IgD-negative memory B cell (primary cell): ENCODE measurements around the gene LHX3. TPM values are rescaled to one million over a fixed set of nuclear protein-coding genes. Genes with fewer than 3 reads are reported as not detected.
A peak's percentile ranks its signal among the peaks of the same experiment; 100 is the strongest.

Experiments
- H3K27ac Mint-ChIP-seq, 3 donors: one replicate each; pipeline ENCODE4 v1.8.0; 2020 to 2022; ENCODE audit warnings: mild to moderate bottlenecking in 3 of 3, mixed read lengths in 3 of 3, moderate library complexity in 1 of 3
- H3K27me3 Mint-ChIP-seq: one replicate; pipeline ENCODE4 v1.8.0; 2021; ENCODE audit warnings: mixed read lengths
- H3K36me3 Mint-ChIP-seq: one replicate; pipeline ENCODE4 v1.8.0; 2020; ENCODE audit warnings: mild to moderate bottlenecking, mixed read lengths
- H3K4me1 Mint-ChIP-seq, 3 donors: one replicate each; pipeline ENCODE4 v1.8.0; 2020 to 2022; ENCODE audit warnings: mixed read lengths in 3 of 3, mild to moderate bottlenecking in 1 of 3
- H3K4me3 Mint-ChIP-seq, 4 donors: one replicate each; pipeline ENCODE4 v1.8.0; 2020 to 2022; ENCODE audit warnings: mild to moderate bottlenecking in 4 of 4, mixed read lengths in 4 of 4, moderate library complexity in 3 of 4
- H3K9me3 Mint-ChIP-seq, 3 donors: one replicate each; pipeline ENCODE4 v1.8.0; 2020 to 2021; ENCODE audit warnings: mixed read lengths in 3 of 3, mild to moderate bottlenecking in 1 of 3
- polyA plus RNA-seq: library from polyadenylated mRNA; unstranded; fragments of 300-500 nt; fragmentation: Illumina TruSeq; gene quantifications from one replicate; pipeline ENCODE4 v1.2.3, GENCODE V29; 2021

The LHX3 gene
- polyA plus RNA-seq, 1 donor from 2014 or later: not detected

DNA sequence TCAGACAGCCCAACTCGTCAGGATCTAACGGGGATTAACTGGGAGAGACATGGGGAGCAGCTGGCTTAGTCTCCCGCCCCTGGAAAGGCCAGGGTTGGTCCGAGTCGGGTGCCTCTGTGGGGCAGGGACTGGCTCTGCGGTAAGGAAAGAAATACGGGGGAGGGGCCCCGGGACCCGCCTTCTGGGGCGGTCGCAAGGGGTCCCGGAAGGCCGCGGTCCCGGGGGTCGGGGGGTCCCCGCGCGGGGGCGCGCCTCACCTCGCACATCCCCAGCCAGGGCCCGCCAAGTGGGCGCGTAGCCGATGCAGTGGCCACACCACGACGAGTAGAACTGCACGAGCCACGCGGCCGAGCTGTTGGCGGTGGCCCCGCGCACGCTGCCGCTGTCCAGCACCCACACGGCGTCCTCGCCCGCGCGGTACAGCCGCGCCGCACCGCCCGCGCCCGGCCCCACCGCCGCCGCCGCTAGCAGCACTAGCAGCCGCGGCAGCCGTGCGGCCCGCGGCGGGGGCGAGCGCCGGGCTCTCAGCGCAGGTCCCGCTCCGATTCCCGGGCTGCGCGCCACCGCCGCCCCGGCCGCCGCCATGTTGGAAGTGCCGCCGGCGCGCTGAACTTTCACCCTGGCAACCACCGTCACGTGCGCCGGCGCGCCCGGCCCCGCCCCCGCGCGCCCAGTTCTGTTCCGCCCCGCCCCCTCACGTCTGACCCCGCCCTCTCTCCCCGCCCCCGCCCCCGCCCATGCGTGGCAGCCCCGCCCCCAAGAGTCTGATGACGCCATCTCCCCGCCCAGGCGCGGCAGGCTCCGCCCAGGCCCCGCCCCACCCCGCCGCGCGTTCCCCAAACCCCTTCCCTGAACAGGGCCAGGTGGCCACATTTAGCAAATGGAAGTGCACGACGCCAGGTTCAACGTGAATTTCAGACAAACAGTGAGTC lies 40.6 kb upstream of the LHX3 start, which contains the start of gene QSOX2:
Gene QSOX2, minus strand, starts transcription at position 594 of the 932 bp plus-strand sequence. Its CDS starts 9 bp downstream, at position 585.
- Mint-ChIP-seq H3K36me3 (no peaks in the 10 kb centered on the region), H3K4me1 (peaks cover 39 to 43% (median 42%) of the 10 kb centered on the region in 3 donors), H3K27ac (peak within 1 kb of the TSS; percentile 80 to 97 (median 93)), H3K27me3 (no peaks in the 10 kb centered on the region), H3K4me3 (peak within 1 kb of the TSS; percentile 95 to 99 (median 96)), H3K9me3 (no peaks in the 10 kb centered on the region)

DNA sequence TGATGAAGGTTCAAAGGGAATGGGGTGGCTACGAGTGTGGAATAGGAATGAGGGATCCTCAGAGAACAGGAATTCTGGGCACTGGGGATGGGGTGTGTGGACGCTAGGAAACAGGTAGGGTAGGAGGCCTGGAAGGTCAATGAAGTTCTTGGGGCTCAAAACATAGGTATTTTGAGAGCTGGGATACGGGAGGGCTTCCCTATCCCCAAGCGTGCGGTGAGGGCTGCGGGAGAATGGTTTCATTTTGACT lies 40.0 kb upstream of the LHX3 start:
- H3K36me3 Mint-ChIP-seq: no peaks in the 10 kb centered on the region
- H3K27me3 Mint-ChIP-seq: no peaks in the 10 kb centered on the region
- H3K4me1 Mint-ChIP-seq: peaks cover 45 to 47% (median 47%) of the 10 kb centered on the region in 3 donors
- H3K27ac Mint-ChIP-seq: peak overlapping the region; percentile 80 to 97 (median 93)
- H3K4me3 Mint-ChIP-seq: peak overlapping the region; percentile 95 to 99 (median 96)
- no peaks in the 10 kb centered on the region for H3K9me3 Mint-ChIP-seq

DNA sequence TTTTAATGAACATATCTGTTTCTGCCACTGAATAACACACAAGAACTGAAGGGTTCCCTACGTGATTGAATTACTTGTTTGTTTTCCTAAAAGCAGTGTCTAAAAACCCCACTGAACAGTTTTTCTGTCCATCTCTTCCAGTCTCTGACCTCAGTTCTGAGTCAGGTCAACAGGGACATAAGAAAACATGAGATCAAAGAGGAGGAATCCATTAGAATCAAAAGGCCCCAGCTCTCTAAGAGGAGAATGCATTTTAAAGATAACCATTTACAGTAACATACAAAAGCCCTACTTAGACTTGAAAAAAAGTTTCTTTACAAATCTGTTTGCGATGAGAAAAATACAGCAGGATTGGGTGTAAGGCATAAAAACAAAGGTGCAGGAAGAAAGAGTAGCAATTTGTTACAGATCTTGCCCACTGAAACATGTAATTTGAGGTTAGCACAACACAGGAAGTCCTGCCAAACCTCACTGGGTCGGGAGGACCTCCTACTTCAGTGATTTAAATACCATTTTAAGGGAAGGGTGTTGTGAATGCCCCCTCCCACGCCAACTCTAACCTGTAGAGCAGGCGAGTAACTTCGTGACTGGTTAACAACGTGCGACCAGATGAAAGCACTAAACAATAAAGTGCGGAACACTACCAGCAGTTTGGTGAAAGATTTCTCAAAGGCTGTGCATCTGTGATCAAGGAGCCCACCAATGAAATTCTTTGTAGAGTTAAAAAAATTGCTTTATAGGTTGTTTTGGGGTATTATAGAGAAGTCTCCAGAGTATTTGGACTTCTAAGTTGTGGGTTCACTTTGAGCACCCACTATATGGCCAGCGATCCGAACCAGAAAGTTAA lies 39.4 kb upstream of the LHX3 start:
- Mint-ChIP-seq H3K4me3 (peak overlapping the region; percentile 95 to 99 (median 96)), H3K9me3 (no peaks in the 10 kb centered on the region), H3K27me3 (no peaks in the 10 kb centered on the region), H3K36me3 (peaks cover 2% of the 10 kb centered on the region), H3K27ac (peak overlapping the region; percentile 80 to 97 (median 93)), H3K4me1 (peaks cover 50 to 52% (median 52%) of the 10 kb centered on the region in 3 donors)

DNA sequence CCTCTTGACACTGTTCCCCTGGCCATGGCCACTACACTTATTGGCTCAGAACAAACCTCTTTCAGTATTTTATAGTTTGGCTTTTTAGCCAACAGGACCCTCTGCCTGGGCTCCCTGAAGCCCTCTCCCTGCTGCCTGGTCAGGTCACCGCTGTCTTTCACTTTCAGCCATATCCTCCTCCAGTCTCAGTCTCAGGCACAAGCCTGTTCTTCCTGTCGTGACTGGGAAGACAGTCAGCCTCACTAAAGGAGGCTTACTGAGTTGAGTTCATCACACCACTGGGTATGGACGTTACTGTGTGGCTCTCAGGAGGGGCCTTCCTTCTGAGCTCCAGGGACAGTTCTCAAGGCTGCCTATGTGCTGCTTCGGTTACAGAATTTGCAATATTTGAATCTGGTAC lies 38.7 kb upstream of the LHX3 start:
- Mint-ChIP-seq H3K27ac (peak overlapping the region; percentile 80 to 97 (median 93)), H3K9me3 (no peaks in the 10 kb centered on the region), H3K36me3 (peaks cover 2% of the 10 kb centered on the region), H3K27me3 (no peaks in the 10 kb centered on the region), H3K4me3 (peak overlapping the region; percentile 95 to 99 (median 96)), H3K4me1 (peaks cover 57 to 59% (median 57%) of the 10 kb centered on the region in 3 donors)

DNA sequence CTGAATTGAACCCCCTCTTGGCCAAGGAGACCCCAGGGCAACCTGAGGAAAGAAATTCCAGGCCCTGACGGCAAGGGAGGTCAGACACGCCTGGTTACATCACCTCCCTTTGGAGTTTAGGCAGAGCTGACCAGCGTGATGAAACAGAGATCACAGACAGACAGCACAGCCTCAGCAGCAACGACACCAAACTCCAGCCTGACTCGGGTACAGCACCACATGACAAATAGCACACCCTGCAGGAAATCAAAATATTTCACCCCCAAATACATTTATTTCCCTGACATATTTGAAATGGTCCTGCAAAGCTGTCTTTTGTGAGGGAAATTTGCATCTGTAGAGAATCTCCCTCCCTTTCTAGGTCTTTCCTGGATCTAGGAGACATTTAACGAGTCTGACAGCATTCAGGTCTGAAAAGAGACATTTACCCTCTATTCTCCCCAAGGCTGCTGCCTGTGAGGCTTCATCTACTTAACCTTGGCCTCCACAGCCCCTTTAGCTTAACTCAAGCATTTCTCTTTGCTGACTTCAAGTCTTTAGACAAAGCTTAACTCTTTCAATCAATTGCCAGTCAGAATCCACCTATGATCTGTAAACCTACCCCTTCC lies 38.1 kb upstream of the LHX3 start:
- peak overlapping the region in 2 of 3 donors; percentile 93 to 97 for H3K27ac Mint-ChIP-seq
- H3K4me1 Mint-ChIP-seq: peaks cover 63 to 65% (median 64%) of the 10 kb centered on the region in 3 donors

DNA sequence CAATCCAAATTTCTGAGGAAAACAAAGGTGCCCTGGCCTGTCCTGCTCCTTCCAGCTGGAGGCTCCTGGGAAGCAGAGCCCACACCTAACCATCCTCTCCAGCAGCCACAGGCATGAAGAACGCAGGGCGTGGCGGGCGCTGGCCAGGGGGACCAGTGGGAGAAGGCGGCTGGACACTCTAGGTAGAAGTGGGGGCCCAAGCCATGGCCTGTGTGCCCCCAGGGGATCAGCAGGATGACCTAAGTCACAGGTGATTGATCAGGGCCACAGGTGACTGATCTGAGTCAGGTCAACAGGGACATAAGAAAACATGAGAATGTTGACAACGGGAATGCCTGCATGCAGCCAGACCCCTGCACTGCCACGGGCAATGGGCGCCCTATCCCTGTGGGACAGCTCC lies 37.3 kb upstream of the LHX3 start:
- H3K36me3 Mint-ChIP-seq: peaks cover 2% of the 10 kb centered on the region
- H3K4me1 Mint-ChIP-seq: peaks cover 68 to 70% (median 68%) of the 10 kb centered on the region in 3 donors
- peak overlapping the region; percentile 25 to 97 (median 79) for H3K4me3 Mint-ChIP-seq
- peak overlapping the region in 1 of 3 donors; percentile 31 for H3K27ac Mint-ChIP-seq
- H3K27me3 Mint-ChIP-seq: peaks cover 3% of the 10 kb centered on the region
- no peaks in the 10 kb centered on the region for H3K9me3 Mint-ChIP-seq

More for the DNA sequence above, 38.1 kb upstream of the LHX3 start:
- Mint-ChIP-seq H3K36me3 (peaks cover 2% of the 10 kb centered on the region), H3K9me3 (no peaks in the 10 kb centered on the region), H3K4me3 (peak overlapping the region; percentile 95 to 99 (median 96)), H3K27me3 (peaks cover 3% of the 10 kb centered on the region)

DNA sequence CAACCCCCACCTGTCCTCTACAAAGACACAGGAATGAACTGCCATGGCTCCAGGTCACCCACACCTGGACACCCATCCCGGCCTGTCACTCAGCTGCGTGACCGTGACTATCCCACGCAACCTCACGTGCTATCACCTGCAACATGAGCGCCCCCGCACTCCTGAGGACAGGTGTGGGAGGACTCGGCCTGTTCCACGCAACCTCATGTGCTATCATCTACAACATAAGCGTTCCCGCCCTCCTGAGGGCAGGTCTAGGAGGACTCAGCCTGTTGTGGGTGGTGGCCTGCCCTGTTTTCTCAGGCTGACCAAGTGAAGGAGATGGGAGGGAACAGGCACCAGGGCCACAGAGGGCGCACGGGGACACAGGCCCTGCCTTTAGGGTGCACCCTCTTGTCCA lies 36.6 kb upstream of the LHX3 start:
- no peaks in the 10 kb centered on the region for H3K9me3 Mint-ChIP-seq
- H3K27me3 Mint-ChIP-seq: peaks cover 3% of the 10 kb centered on the region
- H3K27ac Mint-ChIP-seq: peak overlapping the region in 2 of 3 donors; percentile 66 to 86
- H3K4me1 Mint-ChIP-seq: peaks cover 68 to 70% (median 68%) of the 10 kb centered on the region in 3 donors
- H3K4me3 Mint-ChIP-seq: peak overlapping the region in 3 of 4 donors; percentile 62 to 96 (median 83)
- peaks cover 2% of the 10 kb centered on the region for H3K36me3 Mint-ChIP-seq

DNA sequence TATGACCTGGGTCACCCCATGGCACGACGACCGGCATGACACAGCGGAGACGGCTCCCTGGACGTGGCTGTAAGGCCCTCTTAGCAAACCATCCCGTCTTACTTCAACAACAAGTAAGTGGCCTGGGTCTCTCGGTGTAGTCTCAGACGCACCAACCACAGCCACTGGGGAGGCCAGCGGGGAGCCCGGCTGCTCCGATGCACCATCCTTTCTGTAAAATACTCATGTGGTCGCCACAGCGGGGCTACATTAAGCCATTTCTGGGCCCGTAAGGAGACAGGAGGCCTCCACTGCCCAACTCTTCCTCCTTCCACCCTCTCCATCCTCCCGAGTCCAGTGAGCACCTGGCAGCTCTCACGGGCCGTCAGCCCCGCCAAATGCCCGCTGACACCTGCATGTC lies 36.0 kb upstream of the LHX3 start:
- H3K27ac Mint-ChIP-seq: peak overlapping the region in 2 of 3 donors; percentile 53 to 86
- H3K27me3 Mint-ChIP-seq: peaks cover 3% of the 10 kb centered on the region
- H3K4me3 Mint-ChIP-seq: peak overlapping the region in 3 of 4 donors; percentile 62 to 96 (median 83)
- peaks cover 2% of the 10 kb centered on the region for H3K36me3 Mint-ChIP-seq
- H3K9me3 Mint-ChIP-seq: no peaks in the 10 kb centered on the region
- H3K4me1 Mint-ChIP-seq: peaks cover 65 to 67% (median 66%) of the 10 kb centered on the region in 3 donors

DNA sequence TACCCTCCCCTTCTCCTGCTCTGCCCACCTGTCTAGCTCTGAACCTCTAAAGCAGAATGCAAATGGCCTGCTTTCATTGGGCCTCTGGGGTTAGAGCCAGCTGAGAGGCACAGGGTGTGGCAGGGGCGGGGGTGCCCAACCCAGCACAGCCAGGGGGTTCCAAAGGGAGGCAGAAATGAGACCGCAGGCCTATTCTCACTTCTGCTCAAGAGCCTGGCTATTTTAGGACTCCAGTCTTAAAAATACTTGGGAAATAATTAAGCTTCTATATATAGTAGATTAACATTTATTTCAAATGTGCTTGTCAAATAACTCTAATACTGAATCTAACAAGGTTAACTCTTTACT lies 35.0 kb upstream of the LHX3 start:
- Mint-ChIP-seq H3K9me3 (no peaks in the 10 kb centered on the region), H3K36me3 (peaks cover 9% of the 10 kb centered on the region), H3K27me3 (peaks cover 3% of the 10 kb centered on the region), H3K27ac (peak overlapping the region; percentile 86 to 88 (median 86)), H3K4me3 (peak overlapping the region; percentile 53 to 96 (median 66)), H3K4me1 (peaks cover 65 to 70% (median 66%) of the 10 kb centered on the region in 3 donors)

DNA sequence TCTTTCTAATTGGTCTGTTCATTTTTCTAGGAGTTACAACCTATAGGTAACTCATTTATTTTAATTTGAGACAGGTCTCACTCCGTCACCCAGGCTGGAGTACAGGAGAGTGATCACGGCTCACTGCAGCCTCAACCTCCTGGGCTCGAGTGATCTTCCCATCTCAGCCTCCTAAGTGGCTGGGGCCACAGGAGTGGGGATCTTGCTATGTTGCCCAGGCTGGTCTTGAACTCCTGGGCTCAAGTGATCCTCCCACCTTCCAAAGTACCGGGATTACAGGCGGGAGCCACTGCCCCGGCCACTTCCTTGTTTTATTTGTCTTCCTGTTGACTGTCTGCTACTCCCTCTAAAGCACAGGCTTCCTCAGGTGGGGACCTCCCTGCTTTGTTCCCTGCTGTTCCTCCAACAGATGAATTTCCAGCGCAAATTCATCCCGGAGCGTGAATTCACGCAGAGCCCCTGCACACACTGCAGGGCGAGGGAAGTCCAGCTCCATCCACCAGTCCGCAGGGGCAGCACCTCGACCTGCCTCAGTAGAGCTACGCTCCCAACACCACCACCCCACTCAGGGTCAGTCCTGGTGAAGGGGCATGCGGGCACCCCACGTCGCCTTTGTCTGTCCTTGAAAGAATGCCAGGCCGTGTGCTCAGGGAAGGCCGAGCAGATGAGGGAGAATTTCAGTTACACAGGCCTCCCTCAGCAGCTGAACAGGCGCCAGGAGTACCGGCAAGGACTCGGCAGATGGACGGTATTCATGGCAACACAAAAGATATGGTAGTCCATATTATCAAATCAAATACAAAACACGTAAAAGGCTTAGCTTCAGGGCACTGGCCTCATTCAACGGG lies 34.4 kb upstream of the LHX3 start:
- H3K27me3 Mint-ChIP-seq: peaks cover 3% of the 10 kb centered on the region
- H3K36me3 Mint-ChIP-seq: peaks cover 9% of the 10 kb centered on the region
- no peaks in the 10 kb centered on the region for H3K9me3 Mint-ChIP-seq
- H3K4me1 Mint-ChIP-seq: peaks cover 62 to 66% (median 63%) of the 10 kb centered on the region in 3 donors
- peak overlapping the region; percentile 53 to 96 (median 66) for H3K4me3 Mint-ChIP-seq
- peak overlapping the region; percentile 86 to 88 (median 86) for H3K27ac Mint-ChIP-seq

DNA sequence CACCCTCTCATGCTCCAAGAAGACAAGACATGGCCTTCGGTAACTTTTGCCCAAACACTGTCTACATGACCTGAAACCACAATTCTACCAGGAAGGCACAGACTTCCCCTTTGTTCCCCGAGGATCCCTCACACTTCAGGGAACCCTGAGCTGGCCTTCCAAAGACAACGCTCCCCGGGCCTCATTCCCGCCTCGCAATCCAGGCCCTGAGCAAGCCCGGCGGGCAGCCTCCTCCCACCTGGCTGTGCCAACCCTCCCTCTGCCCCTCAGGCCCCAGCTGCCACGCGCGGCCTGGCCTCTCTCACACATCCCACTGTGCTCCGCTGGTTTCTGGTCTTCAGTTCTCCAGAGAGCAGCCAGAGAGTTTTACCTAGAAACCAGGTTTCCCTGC lies 33.4 kb upstream of the LHX3 start:
- Mint-ChIP-seq H3K27ac (peak overlapping the region; percentile 63 to 89 (median 86)), H3K27me3 (peaks cover 3% of the 10 kb centered on the region), H3K36me3 (peaks cover 9% of the 10 kb centered on the region), H3K9me3 (no peaks in the 10 kb centered on the region), H3K4me3 (peak overlapping the region; percentile 35 to 96 (median 65)), H3K4me1 (peaks cover 56 to 62% (median 61%) of the 10 kb centered on the region in 3 donors)

DNA sequence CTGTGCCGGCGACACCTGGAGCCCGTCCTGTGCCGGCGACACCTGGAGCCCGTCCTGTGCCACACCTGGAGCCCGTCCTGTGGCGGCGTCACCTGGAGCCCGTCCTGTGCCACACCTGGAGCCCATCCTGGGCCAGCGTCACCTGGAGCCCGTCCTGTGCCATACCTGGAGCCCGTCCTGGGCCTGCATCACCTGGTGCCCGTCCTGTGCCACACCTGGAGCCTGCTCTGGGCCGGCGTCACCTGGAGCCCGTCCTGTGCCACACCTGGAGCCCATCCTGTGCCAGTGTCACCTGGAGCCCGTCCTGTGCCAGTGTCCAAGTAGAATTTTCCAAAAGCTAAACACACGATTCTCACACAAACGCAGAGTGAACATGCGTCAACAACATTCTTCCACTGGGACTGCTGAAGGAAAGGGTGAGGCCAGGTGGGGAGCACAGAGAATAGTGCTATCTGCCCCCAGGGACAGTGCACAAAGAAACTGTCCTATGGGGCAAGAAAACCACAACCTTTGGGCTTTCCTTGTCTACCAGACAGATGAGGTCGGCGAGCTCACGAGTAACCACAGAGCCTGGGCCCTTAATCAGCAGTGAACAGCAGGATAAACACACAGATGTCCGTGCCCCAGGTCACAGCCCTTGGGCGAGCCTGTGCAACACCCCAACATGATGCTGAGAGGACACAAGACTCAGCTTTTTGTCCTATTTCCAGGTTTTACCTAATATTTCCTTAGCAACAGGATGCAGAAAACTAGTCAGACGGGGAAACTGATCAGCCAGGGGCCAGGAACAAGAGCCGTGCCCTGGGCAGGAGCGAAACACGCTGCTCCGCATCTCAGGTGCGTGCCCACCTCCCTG lies 32.8 kb upstream of the LHX3 start:
- Mint-ChIP-seq H3K4me3 (peak overlapping the region; percentile 12 to 96 (median 65)), H3K27ac (peak overlapping the region; percentile 63 to 89 (median 86)), H3K36me3 (peaks cover 9% of the 10 kb centered on the region), H3K9me3 (no peaks in the 10 kb centered on the region), H3K4me1 (peaks cover 52 to 58% (median 54%) of the 10 kb centered on the region in 3 donors), H3K27me3 (peaks cover 3% of the 10 kb centered on the region)
